ENCODE data around the gene CCZ1B. TPM values are rescaled to one million over a fixed set of nuclear protein-coding genes. Genes with fewer than 3 reads are reported as not detected.
"Not testable (repeated sequence)": the region's sequence is repeated elsewhere in the genome, so short reads cannot be mapped to it uniquely, and the experiment has no call there.

The CCZ1B gene
- polyA plus RNA-seq, 1 of the 3 experiments (the other 2 are of a cell fraction), result 30.0 TPM

DNA sequence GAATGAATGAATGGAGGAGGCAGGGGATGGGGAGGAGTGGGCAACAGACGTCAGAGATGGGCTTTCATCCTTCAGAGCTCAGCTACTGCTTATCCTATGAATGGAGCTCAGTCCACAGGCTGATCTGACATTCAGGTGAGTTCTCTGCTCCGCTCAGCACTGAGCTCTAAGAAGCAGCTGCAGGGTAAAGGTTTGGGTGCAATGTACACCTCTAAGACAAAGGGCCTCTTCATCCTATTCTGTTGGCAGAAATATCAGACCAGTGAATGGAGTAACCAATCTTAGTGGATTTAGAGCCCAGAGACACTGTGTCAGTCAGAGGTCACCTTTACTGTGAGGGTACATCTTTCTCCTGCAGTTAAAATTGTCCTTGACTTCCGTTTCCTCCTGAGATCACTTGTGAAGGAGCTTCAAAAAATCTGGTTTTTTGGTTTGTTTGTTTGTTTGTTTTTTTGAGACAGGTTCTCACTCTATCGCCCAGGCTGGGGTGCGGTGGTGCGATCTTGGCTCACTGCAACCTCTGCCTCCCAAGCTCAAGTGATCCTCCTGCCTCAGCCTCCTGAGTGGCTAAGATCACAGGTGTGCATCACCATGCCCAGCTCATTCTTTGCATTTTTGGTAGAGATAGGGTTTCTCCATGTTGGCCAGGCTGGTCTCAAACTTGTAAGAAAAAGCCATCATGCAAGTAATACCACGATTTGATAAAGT, 5.1 kb upstream of the CCZ1B start:
- Histone ChIP-seq H3K27ac (ENCODE audit: low read depth in 2 of 2, low read length in 1 of 2) (no peak overlapping the region), H3K4me3 (ENCODE audit: low read depth in 2 of 2, low read length in 1 of 2) (no peak overlapping the region), H3K27me3 (ENCODE audit: insufficient read depth) (peaks cover 55% of the 10 kb centered on the region; the same call in 1 of the 2 replicates), H4K20me1 (ENCODE audit: insufficient read depth) (no peaks in the 10 kb centered on the region), H3F3A (replicated peaks; ENCODE audit: insufficient read depth) (no peaks in the 10 kb centered on the region), H3K9me3 (no peaks in the 10 kb centered on the region), H3K4me1 (ENCODE audit: control insufficient read depth in 1 of 2, insufficient read depth in 2 of 2, low read depth in 1 of 2, low read length in 1 of 2) (no peaks in the 10 kb centered on the region), H2AFZ (ENCODE audit: low read depth) (no peak overlapping the region), H3K79me2 (ENCODE audit: insufficient read depth) (no peaks in the 10 kb centered on the region), H3K9me2 (no peaks in the 10 kb centered on the region), H3K36me3 (replicated peaks in 1 of 2; ENCODE audit: control insufficient read depth in 1 of 2, insufficient read depth in 2 of 2, low read length in 1 of 2) (no peaks in the 10 kb centered on the region), H3K9ac (no peak overlapping the region), H3K4me2 (no peak overlapping the region)
- TF ChIP-seq, protein P1, sequence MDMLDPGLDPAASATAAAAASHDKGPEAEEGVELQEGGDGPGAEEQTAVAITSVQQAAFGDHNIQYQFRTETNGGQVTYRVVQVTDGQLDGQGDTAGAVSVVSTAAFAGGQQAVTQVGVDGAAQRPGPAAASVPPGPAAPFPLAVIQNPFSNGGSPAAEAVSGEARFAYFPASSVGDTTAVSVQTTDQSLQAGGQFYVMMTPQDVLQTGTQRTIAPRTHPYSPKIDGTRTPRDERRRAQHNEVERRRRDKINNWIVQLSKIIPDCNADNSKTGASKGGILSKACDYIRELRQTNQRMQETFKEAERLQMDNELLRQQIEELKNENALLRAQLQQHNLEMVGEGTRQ (IDR thresholded peaks at IDR 0.05; ENCODE audit: borderline replicate concordance, low read depth, low read length), result no peak
- no peak for TF ChIP-seq RAD21 (IDR thresholded peaks at IDR 0.05; ENCODE audit: low read length)
- no peak for TF ChIP-seq ELF1 (IDR thresholded peaks at IDR 0.05)
- no peak for DNase-seq
- POLR2A ChIA-PET, result no interaction called here
- 45% methylated on average over 7 of the region's 7 CpGs for WGBS (ENCODE audit: low lambda C conversion rate)
- CTCF ChIA-PET, result no interaction called here

DNA sequence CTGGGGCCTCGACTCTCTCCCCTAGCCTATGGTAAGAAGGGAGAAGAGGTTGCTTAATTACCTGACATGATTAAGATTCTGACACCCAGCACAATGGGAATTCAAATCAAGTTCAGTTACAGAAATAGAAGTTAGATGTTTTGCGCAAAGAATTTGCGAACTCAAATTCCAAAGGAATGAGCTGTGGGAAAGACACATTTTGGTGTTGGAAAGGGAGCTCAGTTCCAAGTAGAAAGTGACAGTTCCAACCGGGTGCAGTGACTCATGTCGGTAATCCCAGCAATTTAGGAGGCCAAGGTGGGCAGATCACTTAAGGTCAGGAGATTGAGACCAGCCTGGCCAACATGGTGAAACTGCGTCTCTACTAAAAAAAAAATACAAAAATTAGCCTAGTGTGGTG, 4.0 kb upstream of the CCZ1B start:
- H3K4me1 ChIP-seq (ENCODE audit: control insufficient read depth in 1 of 2, insufficient read depth in 2 of 2, low read depth in 1 of 2, low read length in 1 of 2); H4K20me1 ChIP-seq (ENCODE audit: insufficient read depth); H3K27ac ChIP-seq (ENCODE audit: low read depth in 2 of 2, low read length in 1 of 2); H3K36me3 ChIP-seq (replicated peaks in 1 of 2; ENCODE audit: control insufficient read depth in 1 of 2, insufficient read depth in 2 of 2, low read length in 1 of 2); H3K9me3 ChIP-seq; H3K4me3 ChIP-seq (ENCODE audit: low read depth in 2 of 2, low read length in 1 of 2); H3K9me2 ChIP-seq; CTCF ChIA-PET; H3K9ac ChIP-seq; POLR2A ChIA-PET; DNase-seq; H3F3A ChIP-seq (replicated peaks; ENCODE audit: insufficient read depth); H3K4me2 ChIP-seq; H3K79me2 ChIP-seq (ENCODE audit: insufficient read depth): not testable (repeated sequence)
- Histone ChIP-seq H3K27me3 (ENCODE audit: insufficient read depth) (peaks cover 46% of the 10 kb centered on the region; the same call in 1 of the 2 replicates), H2AFZ (ENCODE audit: low read depth) (0 out of 2 replicates have a peak overlapping the region, but pooled peaks have one; percentile 29)
- WGBS (ENCODE audit: low lambda C conversion rate), result 32% methylated on average over 6 of the region's 6 CpGs

DNA sequence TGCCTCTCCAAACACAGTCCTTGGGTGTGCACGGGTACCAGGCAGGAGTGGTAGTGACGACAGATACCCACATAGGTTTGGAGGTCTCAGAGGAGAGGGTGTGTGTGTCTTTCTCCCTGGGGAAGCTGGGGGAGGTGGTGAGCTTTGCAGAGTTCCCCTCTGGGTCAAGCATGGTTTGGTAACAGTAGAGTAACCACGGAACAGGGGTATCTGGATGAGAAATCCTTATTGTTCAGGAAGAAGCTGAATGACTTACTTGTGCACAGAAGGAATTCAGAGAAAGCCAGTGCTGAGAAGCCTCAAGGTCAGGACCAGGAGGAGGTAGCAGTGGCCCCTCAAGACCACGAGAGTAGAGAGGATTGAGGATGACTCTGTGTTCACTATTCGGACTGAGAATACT, 3.5 kb upstream of the CCZ1B start:
- H4K20me1 ChIP-seq (ENCODE audit: insufficient read depth); H3K4me1 ChIP-seq (ENCODE audit: control insufficient read depth in 1 of 2, insufficient read depth in 2 of 2, low read depth in 1 of 2, low read length in 1 of 2); H3K27ac ChIP-seq (ENCODE audit: low read depth in 2 of 2, low read length in 1 of 2); H3K4me3 ChIP-seq (ENCODE audit: low read depth in 2 of 2, low read length in 1 of 2); H3F3A ChIP-seq (replicated peaks; ENCODE audit: insufficient read depth); CTCF ChIA-PET; H3K9me2 ChIP-seq; DNase-seq; H3K79me2 ChIP-seq (ENCODE audit: insufficient read depth); H3K9ac ChIP-seq; H3K4me2 ChIP-seq; H2AFZ ChIP-seq (ENCODE audit: low read depth); H3K36me3 ChIP-seq (replicated peaks in 1 of 2; ENCODE audit: control insufficient read depth in 1 of 2, insufficient read depth in 2 of 2, low read length in 1 of 2); H3K9me3 ChIP-seq; POLR2A ChIA-PET: not testable (repeated sequence)
- H3K27me3 ChIP-seq (ENCODE audit: insufficient read depth), result peaks cover 42% of the 10 kb centered on the region; the same call in 1 of the 2 replicates
- WGBS (ENCODE audit: low lambda C conversion rate), result 32% methylated on average over 5 of the region's 5 CpGs

DNA sequence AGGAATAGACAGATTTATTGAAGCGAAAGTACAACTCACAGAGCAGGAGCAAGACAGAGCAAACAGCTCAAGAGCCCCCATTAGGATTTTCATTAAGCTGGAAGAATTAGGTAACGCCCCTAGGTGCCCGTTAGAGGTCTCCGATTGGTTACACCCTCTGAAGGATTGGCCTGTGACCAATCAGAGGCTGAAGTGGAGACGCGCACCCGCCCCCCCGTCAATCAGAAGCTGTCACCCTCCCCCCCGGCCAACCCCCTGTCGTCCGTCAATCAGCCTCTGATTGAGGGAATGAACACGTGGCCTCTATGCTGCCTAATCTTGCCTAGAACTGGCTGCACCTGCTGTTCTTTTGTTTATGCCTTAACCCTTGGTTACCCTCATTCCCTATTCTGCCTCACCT, 1.1 kb upstream of the CCZ1B start:
- POLR2A ChIA-PET; H4K20me1 ChIP-seq (ENCODE audit: insufficient read depth); H3F3A ChIP-seq (replicated peaks; ENCODE audit: insufficient read depth); CTCF ChIA-PET; H2AFZ ChIP-seq (ENCODE audit: low read depth); H3K9me2 ChIP-seq; H3K79me2 ChIP-seq (ENCODE audit: insufficient read depth); H3K27ac ChIP-seq (ENCODE audit: low read depth in 2 of 2, low read length in 1 of 2); H3K4me2 ChIP-seq; H3K36me3 ChIP-seq (replicated peaks in 1 of 2; ENCODE audit: control insufficient read depth in 1 of 2, insufficient read depth in 2 of 2, low read length in 1 of 2); H3K9ac ChIP-seq; H3K9me3 ChIP-seq; DNase-seq; H3K4me1 ChIP-seq (ENCODE audit: control insufficient read depth in 1 of 2, insufficient read depth in 2 of 2, low read depth in 1 of 2, low read length in 1 of 2); H3K4me3 ChIP-seq (ENCODE audit: low read depth in 2 of 2, low read length in 1 of 2): not testable (repeated sequence)
- H3K27me3 ChIP-seq (ENCODE audit: insufficient read depth), result peaks cover 23% of the 10 kb centered on the region; the same call in 1 of the 2 replicates
- 76% methylated on average over 8 of the region's 12 CpGs for WGBS (ENCODE audit: low lambda C conversion rate)

DNA sequence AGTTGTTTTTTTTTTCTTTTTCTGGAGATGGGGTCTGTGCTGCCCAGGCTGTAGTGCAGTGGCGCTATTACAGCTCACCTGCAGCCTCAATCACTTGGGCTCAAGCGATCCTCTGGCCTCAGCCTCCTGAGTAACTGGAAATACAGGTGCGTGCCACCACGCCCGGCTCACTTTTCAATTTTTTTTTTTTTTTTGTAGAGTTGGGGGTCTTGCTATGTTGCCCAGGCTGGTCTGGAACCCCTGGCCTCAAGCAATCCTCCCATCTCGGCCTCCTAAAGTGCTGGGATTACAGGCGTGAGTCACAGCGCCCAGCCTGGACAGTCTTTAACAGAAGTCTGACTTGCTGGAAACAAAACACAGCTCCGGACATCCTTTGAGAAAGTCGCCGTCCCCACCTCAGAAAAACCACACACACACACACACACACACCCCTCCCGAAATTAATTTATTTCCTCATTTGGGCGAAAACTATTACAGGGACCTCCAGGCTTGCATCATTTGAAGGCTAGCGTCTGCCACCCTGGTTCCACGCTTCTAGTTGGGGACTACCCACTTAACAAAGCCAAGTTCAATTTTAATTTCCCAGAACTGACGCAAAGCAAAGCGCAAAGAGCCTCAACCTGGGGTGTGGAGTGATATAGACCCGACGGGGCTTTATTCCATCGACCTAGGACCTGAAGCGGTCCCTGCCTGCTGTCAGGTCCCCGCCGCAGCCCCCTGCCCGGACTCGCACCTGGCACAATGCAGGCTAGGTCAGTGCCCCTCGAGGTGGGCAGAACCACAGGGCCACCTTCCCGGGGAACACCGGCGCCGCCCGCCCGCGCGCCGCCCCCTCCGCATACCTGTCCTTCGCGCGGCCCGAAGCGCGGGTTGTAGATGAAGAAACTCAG, 594 bp downstream of the CCZ1B start:
- POLR2A ChIA-PET, result interaction anchor here (0.6 kb wide), 1 partner anchor 358 kb away, joined by 4 read pairs; no protein-coding TSS in a partner anchor
- DNase-seq; H3K9me2 ChIP-seq; H3K9ac ChIP-seq; CTCF ChIA-PET; H3K27me3 ChIP-seq (ENCODE audit: insufficient read depth); H3K79me2 ChIP-seq (ENCODE audit: insufficient read depth); H3K4me1 ChIP-seq (ENCODE audit: control insufficient read depth in 1 of 2, insufficient read depth in 2 of 2, low read depth in 1 of 2, low read length in 1 of 2); H3K9me3 ChIP-seq; H4K20me1 ChIP-seq (ENCODE audit: insufficient read depth); H3F3A ChIP-seq (replicated peaks; ENCODE audit: insufficient read depth); H2AFZ ChIP-seq (ENCODE audit: low read depth); H3K27ac ChIP-seq (ENCODE audit: low read depth in 2 of 2, low read length in 1 of 2): not testable (repeated sequence)
- 23% methylated on average over 15 of the region's 42 CpGs for WGBS (ENCODE audit: low lambda C conversion rate)
- Histone ChIP-seq H3K4me2 (peak overlapping the region; percentile 66), H3K4me3 (ENCODE audit: low read depth in 2 of 2, low read length in 1 of 2) (peak overlapping the region; percentile 42 to 51), H3K36me3 (replicated peaks in 1 of 2; ENCODE audit: control insufficient read depth in 1 of 2, insufficient read depth in 2 of 2, low read length in 1 of 2) (peaks cover 10 to 13% of the 10 kb centered on the region in 2 experiments)

Measured in SK-N-SH (cell line).